Measurements from ENCODE around the gene MMRN2.

Gene MMRN2

GRCh38 chr10:86932674-86933073, 24.7 kb downstream of the MMRN2 start:
- FAIRE-seq (no peak), DNase-seq (ENCODE audit: insufficient read length, low spot score) (no peak)
- TF ChIP-seq CTCF (IDR thresholded peaks at IDR 0.05; ENCODE audit: insufficient read depth, missing control alignments): no peak

DNA sequence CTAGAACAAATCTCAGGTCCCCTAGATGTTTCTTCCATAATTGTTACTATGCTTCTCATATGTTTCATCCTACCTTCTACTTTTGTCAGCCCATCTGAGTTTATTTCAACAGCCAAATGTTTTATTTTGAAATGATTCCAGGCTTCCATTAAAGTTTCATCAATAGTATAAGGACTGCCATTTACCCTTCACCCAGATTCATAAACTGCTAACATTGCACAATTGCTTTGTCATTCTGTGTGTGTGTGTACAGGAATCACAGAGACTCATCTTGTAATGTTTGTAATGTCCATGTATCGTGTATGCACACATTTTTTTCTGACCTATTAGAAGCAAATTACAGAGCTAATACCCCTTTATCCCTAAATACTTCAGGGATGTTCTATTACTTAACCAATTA, 25.5 kb downstream of the MMRN2 start:
- TF ChIP-seq CTCF (IDR thresholded peaks at IDR 0.05; ENCODE audit: insufficient read depth, missing control alignments): no peak
- no peak for DNase-seq (ENCODE audit: insufficient read length, low spot score)
- peak; percentile 21 for FAIRE-seq

GRCh38 chr10:86929468-86930380, 27.7 kb downstream of the MMRN2 start:
- no peak for TF ChIP-seq CTCF (IDR thresholded peaks at IDR 0.05; ENCODE audit: insufficient read depth, missing control alignments)
- DNase-seq (ENCODE audit: insufficient read length, low spot score): no peak
- FAIRE-seq: no peak

DNA sequence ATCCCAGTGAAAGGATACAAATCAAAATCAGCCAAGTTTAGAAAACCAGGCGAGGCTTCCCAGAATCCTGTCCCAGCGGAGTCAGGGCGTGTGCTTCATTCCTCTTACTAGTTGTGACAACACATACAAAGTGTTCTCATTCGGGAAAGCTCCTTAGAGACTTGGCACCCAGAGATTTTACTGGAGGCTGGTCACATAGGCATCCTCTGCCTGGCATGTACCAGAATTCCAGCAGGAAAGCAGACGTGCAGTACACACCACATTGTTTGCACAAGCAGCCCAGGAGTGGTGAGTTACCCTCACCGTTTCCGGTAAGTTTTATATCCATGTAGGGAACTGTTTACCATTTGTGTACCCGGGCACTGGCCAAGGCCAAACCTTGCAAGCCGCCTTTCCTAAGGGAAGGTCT, 34.9 kb downstream of the MMRN2 start:
- DNase-seq (ENCODE audit: insufficient read length, low spot score) (no peak), FAIRE-seq (no peak)
- no peak for TF ChIP-seq CTCF (IDR thresholded peaks at IDR 0.05; ENCODE audit: insufficient read depth, missing control alignments)

DNA sequence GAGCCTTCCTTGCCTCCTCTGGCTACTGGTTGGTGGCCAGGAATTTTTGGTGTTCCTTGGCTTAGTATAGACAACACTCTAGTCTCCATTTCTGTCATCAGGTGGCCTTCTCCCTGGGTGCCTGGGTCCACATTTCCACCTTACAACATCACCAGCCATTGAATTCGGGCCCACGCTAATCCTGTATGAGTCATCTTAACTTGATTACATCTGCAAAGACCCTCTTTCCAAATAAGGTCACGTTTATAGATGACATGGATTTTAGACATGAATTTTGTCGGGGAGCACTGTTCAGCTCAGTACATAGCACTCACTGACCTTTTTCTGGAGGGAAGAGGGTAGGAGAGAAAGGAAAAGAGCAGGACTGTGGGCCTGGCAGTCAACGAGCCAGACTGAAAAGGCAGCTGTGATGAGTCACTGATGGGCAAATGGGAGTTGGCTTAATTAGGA, 39.4 kb downstream of the MMRN2 start:
- DNase-seq (ENCODE audit: insufficient read length, low spot score): no peak
- no peak for FAIRE-seq
- no peak for TF ChIP-seq CTCF (IDR thresholded peaks at IDR 0.05; ENCODE audit: insufficient read depth, missing control alignments)

DNA sequence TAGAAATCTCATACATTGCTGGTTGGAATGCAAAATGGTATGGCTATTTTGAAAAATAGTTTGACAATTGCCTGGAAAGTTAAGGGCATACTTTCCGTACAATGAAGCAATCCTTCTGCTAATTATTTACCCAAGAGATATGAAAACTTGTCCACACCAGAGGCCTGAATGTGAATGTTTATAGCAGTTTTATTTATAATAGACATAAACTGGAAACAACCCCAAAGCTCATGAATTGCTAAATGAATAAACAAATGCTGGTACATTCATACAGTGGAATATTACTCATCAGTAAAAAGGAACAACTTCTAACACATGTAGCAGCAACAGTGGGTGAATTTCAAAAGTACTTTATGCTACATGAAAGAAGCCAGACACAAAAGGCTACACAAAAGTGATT, 42.7 kb downstream of the MMRN2 start:
- TF ChIP-seq CTCF (IDR thresholded peaks at IDR 0.05; ENCODE audit: insufficient read depth, missing control alignments): no peak
- FAIRE-seq (no peak), DNase-seq (ENCODE audit: insufficient read length, low spot score) (no peak)

GRCh38 chr10:86905429-86905828, 52.0 kb downstream of the MMRN2 start:
- no peak for DNase-seq (ENCODE audit: insufficient read length, low spot score)
- TF ChIP-seq CTCF (IDR thresholded peaks at IDR 0.05; ENCODE audit: insufficient read depth, missing control alignments): no peak
- FAIRE-seq: peak; percentile 38
